ENCODE data around the gene KIAA0930. TPM values are rescaled to one million over a fixed set of nuclear protein-coding genes. Genes with fewer than 3 reads are reported as not detected.

KIAA0930 gene
- total RNA-seq, 1 donor from 2014 or later = 107 TPM

DNA sequence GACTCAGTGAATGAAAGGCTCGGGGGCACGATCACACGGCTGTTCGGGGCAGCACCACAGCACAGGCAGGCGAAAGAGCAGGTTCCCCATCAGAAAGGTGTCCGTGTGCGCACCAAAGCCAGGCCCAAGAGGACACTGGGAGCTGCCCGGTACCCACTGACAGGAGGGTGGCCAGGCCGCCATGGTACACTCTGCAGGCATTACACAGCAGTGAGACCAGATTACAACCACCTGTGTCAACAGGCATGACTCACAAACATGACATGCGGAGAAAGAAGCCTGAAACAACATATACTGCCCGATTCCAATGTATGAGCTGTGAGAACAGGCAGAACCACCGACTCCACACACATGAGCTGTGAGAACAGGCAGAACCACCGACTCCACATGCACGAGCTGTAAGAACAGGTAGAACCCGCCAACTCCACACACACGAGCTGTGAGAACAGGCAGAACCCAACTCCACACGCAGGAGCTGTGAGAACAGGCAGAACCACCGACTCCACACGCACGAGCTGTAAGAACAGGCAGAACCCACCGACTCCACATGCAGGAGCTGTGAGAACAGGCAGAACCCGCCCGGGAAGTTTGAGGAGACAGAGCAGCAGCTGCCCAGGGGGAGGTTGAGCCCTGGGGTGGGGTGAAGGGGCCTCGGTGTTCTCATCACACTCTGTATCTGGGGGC, 32.6 kb downstream of the KIAA0930 start:
- no peaks in the 10 kb centered on the region for H3K9me3 Mint-ChIP-seq (ENCODE audit: unreplicated experiment)
- Histone ChIP-seq H3K27me3 (ENCODE audit: insufficient read depth, low read length) (no peaks in the 10 kb centered on the region), H3K9ac (ENCODE audit: low read length) (peak overlapping the region; percentile 73), H3K36me3 (ENCODE audit: insufficient read depth, low read length) (no peaks in the 10 kb centered on the region), H4K20me1 (ENCODE audit: insufficient read depth, low read length) (peaks cover 4% of the 10 kb centered on the region), H3K4me2 (ENCODE audit: low read length) (peak overlapping the region; percentile 23), H3K79me2 (ENCODE audit: insufficient read depth, low read length) (peaks cover 3% of the 10 kb centered on the region), H2AFZ (ENCODE audit: low read depth, low read length) (no peak overlapping the region), H3K9me3 (ENCODE audit: insufficient read depth, low read depth, low read length) (no peaks in the 10 kb centered on the region), H3K27ac (ENCODE audit: low read depth, low read length) (peak overlapping the region; percentile 82), H3K4me1 (ENCODE audit: insufficient read depth, low read length) (peaks cover 41% of the 10 kb centered on the region), H3K4me3 (ENCODE audit: insufficient read depth, low read depth, low read length) (no peak overlapping the region)
- TF ChIP-seq, protein P1, sequence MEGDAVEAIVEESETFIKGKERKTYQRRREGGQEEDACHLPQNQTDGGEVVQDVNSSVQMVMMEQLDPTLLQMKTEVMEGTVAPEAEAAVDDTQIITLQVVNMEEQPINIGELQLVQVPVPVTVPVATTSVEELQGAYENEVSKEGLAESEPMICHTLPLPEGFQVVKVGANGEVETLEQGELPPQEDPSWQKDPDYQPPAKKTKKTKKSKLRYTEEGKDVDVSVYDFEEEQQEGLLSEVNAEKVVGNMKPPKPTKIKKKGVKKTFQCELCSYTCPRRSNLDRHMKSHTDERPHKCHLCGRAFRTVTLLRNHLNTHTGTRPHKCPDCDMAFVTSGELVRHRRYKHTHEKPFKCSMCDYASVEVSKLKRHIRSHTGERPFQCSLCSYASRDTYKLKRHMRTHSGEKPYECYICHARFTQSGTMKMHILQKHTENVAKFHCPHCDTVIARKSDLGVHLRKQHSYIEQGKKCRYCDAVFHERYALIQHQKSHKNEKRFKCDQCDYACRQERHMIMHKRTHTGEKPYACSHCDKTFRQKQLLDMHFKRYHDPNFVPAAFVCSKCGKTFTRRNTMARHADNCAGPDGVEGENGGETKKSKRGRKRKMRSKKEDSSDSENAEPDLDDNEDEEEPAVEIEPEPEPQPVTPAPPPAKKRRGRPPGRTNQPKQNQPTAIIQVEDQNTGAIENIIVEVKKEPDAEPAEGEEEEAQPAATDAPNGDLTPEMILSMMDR (IDR thresholded peaks at IDR 0.05; ENCODE audit: insufficient read depth, low read depth, low read length) = no peak
- no peak for TF ChIP-seq EZH2 (IDR thresholded peaks at IDR 0.05; ENCODE audit: insufficient read depth, low read length)
- no peaks in the 10 kb centered on the region for H3K27me3 Mint-ChIP-seq (ENCODE audit: low read depth, unreplicated experiment)
- peak; percentile 20 for FAIRE-seq
- H3K4me1 Mint-ChIP-seq (ENCODE audit: low read depth, unreplicated experiment) = peaks cover 39% of the 10 kb centered on the region
- no peak overlapping the region for H3K4me3 Mint-ChIP-seq (ENCODE audit: unreplicated experiment)
- H3K36me3 Mint-ChIP-seq (ENCODE audit: low read depth, unreplicated experiment) = peaks cover 14% of the 10 kb centered on the region
- peak; percentile 78 for DNase-seq (ENCODE audit: low read depth)
- peak overlapping the region; percentile 66 for H3K27ac Mint-ChIP-seq (ENCODE audit: unreplicated experiment)

DNA sequence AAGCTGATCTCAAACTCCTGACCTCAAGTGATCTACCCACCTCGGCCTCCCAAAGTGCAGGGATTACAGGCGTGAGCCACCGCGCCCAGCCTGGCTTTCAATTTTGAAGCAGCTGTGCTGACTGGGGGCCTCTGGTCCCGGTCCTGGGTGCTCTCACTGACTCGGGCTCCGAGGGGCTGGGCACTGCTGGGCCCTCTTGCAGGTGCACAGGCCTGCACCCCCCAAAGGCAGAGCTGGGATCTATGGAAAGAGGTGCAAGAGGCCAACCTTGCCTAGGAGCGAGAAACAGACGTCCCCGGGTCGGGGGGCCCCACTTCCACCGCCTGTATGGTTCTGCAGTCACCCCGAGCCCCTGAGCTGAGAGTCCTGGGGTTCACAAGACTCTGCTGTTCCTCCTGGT, 33.2 kb downstream of the KIAA0930 start:
- Histone ChIP-seq H2AFZ (ENCODE audit: low read depth, low read length) (no peak overlapping the region), H3K9ac (ENCODE audit: low read length) (peak overlapping the region; percentile 73), H3K4me1 (ENCODE audit: insufficient read depth, low read length) (peaks cover 38% of the 10 kb centered on the region), H3K27me3 (ENCODE audit: insufficient read depth, low read length) (no peaks in the 10 kb centered on the region), H3K4me3 (ENCODE audit: insufficient read depth, low read depth, low read length) (no peak overlapping the region), H4K20me1 (ENCODE audit: insufficient read depth, low read length) (peaks cover 4% of the 10 kb centered on the region), H3K27ac (ENCODE audit: low read depth, low read length) (peak overlapping the region; percentile 82), H3K79me2 (ENCODE audit: insufficient read depth, low read length) (peaks cover 3% of the 10 kb centered on the region), H3K36me3 (ENCODE audit: insufficient read depth, low read length) (no peaks in the 10 kb centered on the region), H3K9me3 (ENCODE audit: insufficient read depth, low read depth, low read length) (no peaks in the 10 kb centered on the region), H3K4me2 (ENCODE audit: low read length) (peak overlapping the region; percentile 23)
- Mint-ChIP-seq H3K4me1 (ENCODE audit: low read depth, unreplicated experiment) (peaks cover 34% of the 10 kb centered on the region), H3K4me3 (ENCODE audit: unreplicated experiment) (no peak overlapping the region), H3K27ac (ENCODE audit: unreplicated experiment) (no peak overlapping the region), H3K36me3 (ENCODE audit: low read depth, unreplicated experiment) (peaks cover 14% of the 10 kb centered on the region), H3K9me3 (ENCODE audit: unreplicated experiment) (no peaks in the 10 kb centered on the region), H3K27me3 (ENCODE audit: low read depth, unreplicated experiment) (no peaks in the 10 kb centered on the region)
- no peak for TF ChIP-seq EZH2 (IDR thresholded peaks at IDR 0.05; ENCODE audit: insufficient read depth, low read length)
- TF ChIP-seq, protein P1 (IDR thresholded peaks at IDR 0.05; ENCODE audit: insufficient read depth, low read depth, low read length) = no peak
- no peak for FAIRE-seq
- no peak for DNase-seq (ENCODE audit: low read depth)

- Histone ChIP-seq H3K9me3 (ENCODE audit: insufficient read depth, low read depth, low read length) (no peaks in the 10 kb centered on the region), H4K20me1 (ENCODE audit: insufficient read depth, low read length) (peaks cover 4% of the 10 kb centered on the region), H2AFZ (ENCODE audit: low read depth, low read length) (no peak overlapping the region), H3K4me3 (ENCODE audit: insufficient read depth, low read depth, low read length) (no peak overlapping the region), H3K27ac (ENCODE audit: low read depth, low read length) (no peak overlapping the region), H3K4me1 (ENCODE audit: insufficient read depth, low read length) (peaks cover 38% of the 10 kb centered on the region), H3K79me2 (ENCODE audit: insufficient read depth, low read length) (peaks cover 3% of the 10 kb centered on the region), H3K9ac (ENCODE audit: low read length) (no peak overlapping the region), H3K36me3 (ENCODE audit: insufficient read depth, low read length) (no peaks in the 10 kb centered on the region), H3K4me2 (ENCODE audit: low read length) (no peak overlapping the region), H3K27me3 (ENCODE audit: insufficient read depth, low read length) (no peaks in the 10 kb centered on the region)
- no peak for DNase-seq (ENCODE audit: low read depth)
- Mint-ChIP-seq H3K27ac (ENCODE audit: unreplicated experiment) (no peak overlapping the region), H3K9me3 (ENCODE audit: unreplicated experiment) (no peaks in the 10 kb centered on the region), H3K27me3 (ENCODE audit: low read depth, unreplicated experiment) (no peaks in the 10 kb centered on the region), H3K36me3 (ENCODE audit: low read depth, unreplicated experiment) (peaks cover 14% of the 10 kb centered on the region), H3K4me1 (ENCODE audit: low read depth, unreplicated experiment) (peaks cover 30% of the 10 kb centered on the region), H3K4me3 (ENCODE audit: unreplicated experiment) (no peak overlapping the region)
- FAIRE-seq = no peak
- TF ChIP-seq, protein P1 (IDR thresholded peaks at IDR 0.05; ENCODE audit: insufficient read depth, low read depth, low read length) = no peak
- no peak for TF ChIP-seq EZH2 (IDR thresholded peaks at IDR 0.05; ENCODE audit: insufficient read depth, low read length)
Observed at GRCh38 chr22:45206233-45206632, 34.5 kb downstream of the KIAA0930 start.

Measured in astrocyte (in vitro differentiated cells and primary cell).